NCI-H345 treated with DMSO at 0.1 percent for 48 hours (cell line): ENCODE measurements around the gene PCDH15.

Experiments
- DNase-seq: peaks from one replicate; lab custom pipeline; 2025; ENCODE audit not compliant: unreplicated experiment; lab: John Stamatoyannopoulos, UW

The PCDH15 gene

GRCh38 chr10:54708591-54708990 is 92.4 kb downstream of the PCDH15 start:
- no peak for DNase-seq

GRCh38 chr10:54708021-54708420 is 93.0 kb downstream of the PCDH15 start:
- no peak for DNase-seq

- no peak for DNase-seq
Measured at GRCh38 chr10:54702583-54703485, 98.2 kb downstream of the PCDH15 start.

GRCh38 chr10:54691331-54691730 is 109.7 kb downstream of the PCDH15 start:
- DNase-seq = no peak

- DNase-seq = no peak
Measured at GRCh38 chr10:54682554-54682953, 118.5 kb downstream of the PCDH15 start.

GRCh38 chr10:54681136-54681535 is 119.9 kb downstream of the PCDH15 start:
- DNase-seq = no peak

GRCh38 chr10:54667136-54667535 is 133.9 kb downstream of the PCDH15 start:
- DNase-seq = no peak

- no peak for DNase-seq
Measured at GRCh38 chr10:54666192-54666591, 134.8 kb downstream of the PCDH15 start.

- DNase-seq = no peak
Measured at GRCh38 chr10:54665095-54665494, 135.9 kb downstream of the PCDH15 start.

GRCh38 chr10:54660397-54660796 is 140.6 kb downstream of the PCDH15 start:
- no peak for DNase-seq

- no peak for DNase-seq
Measured at GRCh38 chr10:54656643-54657042, 144.4 kb downstream of the PCDH15 start.

- no peak for DNase-seq
Measured at GRCh38 chr10:54653518-54653917, 147.5 kb downstream of the PCDH15 start.

GRCh38 chr10:54650547-54650946 is 150.5 kb downstream of the PCDH15 start:
- no peak for DNase-seq

- no peak for DNase-seq
Measured at GRCh38 chr10:54622017-54622416, 179.0 kb downstream of the PCDH15 start.

GRCh38 chr10:54620352-54620751 is 180.7 kb downstream of the PCDH15 start:
- no peak for DNase-seq

- DNase-seq = no peak
Measured at GRCh38 chr10:54614072-54614471, 187.0 kb downstream of the PCDH15 start.

- DNase-seq = no peak
Measured at GRCh38 chr10:54613162-54613561, 187.9 kb downstream of the PCDH15 start.

- no peak for DNase-seq
Measured at GRCh38 chr10:54609423-54609822, 191.6 kb downstream of the PCDH15 start.

GRCh38 chr10:54607983-54608382 is 193.0 kb downstream of the PCDH15 start:
- DNase-seq = no peak

GRCh38 chr10:54594289-54594688 is 206.7 kb downstream of the PCDH15 start:
- DNase-seq = no peak

GRCh38 chr10:54587971-54588370 is 213.1 kb downstream of the PCDH15 start:
- no peak for DNase-seq

- no peak for DNase-seq
Measured at GRCh38 chr10:54585572-54585971, 215.5 kb downstream of the PCDH15 start.

GRCh38 chr10:54577682-54578081 is 223.3 kb downstream of the PCDH15 start:
- DNase-seq = no peak
